ENCODE measurements around the gene MED27. TPM values are rescaled to one million over a fixed set of nuclear protein-coding genes. Genes with fewer than 3 reads are reported as not detected.

The MED27 gene
- total and polyA plus RNA-seq, 7 experiments from 2014 or later, result 11.5 to 44.2 (median 25.7) TPM

- Mint-ChIP-seq H3K9me3 (peaks cover 0 to 3% (median 0%) of the 10 kb centered on the region in 11 donors), H3K27me3 (no peaks in the 10 kb centered on the region), H3K4me1 (peaks cover 0 to 5% (median 0%) of the 10 kb centered on the region in 7 donors), H3K27ac (no peak overlapping the region), H3K4me3 (no peak overlapping the region), H3K36me3 (peaks cover 0 to 48% (median 29%) of the 10 kb centered on the region in 5 donors)
- no peaks in the 10 kb centered on the region for H3K4me1 ChIP-seq (ENCODE audit: control insufficient read depth in 2 of 2, insufficient read depth in 2 of 2, low read length in 2 of 2)
- no peak for DNase-seq
- ChIA-PET POLR2A (no interaction called here), CTCF (no interaction called here)
- intact Hi-C loops (cut with micrococcal nuclease), result no loop called here
- ATAC-seq, result no peak
- H3K36me3 ChIP-seq (ENCODE audit: control insufficient read depth in 2 of 3, insufficient read depth in 3 of 3, low read length in 3 of 3), result peaks cover 0 to 4% (median 0%) of the 10 kb centered on the region in 3 experiments
- H3K9me3 ChIP-seq (ENCODE audit: control insufficient read depth in 2 of 3, low read length in 3 of 3), result no peaks in the 10 kb centered on the region
- no peak overlapping the region for H3K4me3 ChIP-seq (ENCODE audit: low read length)
- no peaks in the 10 kb centered on the region for H3K27me3 ChIP-seq (ENCODE audit: control insufficient read depth in 2 of 2, insufficient read depth in 2 of 2, low read length in 2 of 2)
- no peak overlapping the region for H3K27ac ChIP-seq (ENCODE audit: low read depth, low read length)
Measured at GRCh38 chr9:131946180-131946579, 133.5 kb downstream of the MED27 start.

DNA sequence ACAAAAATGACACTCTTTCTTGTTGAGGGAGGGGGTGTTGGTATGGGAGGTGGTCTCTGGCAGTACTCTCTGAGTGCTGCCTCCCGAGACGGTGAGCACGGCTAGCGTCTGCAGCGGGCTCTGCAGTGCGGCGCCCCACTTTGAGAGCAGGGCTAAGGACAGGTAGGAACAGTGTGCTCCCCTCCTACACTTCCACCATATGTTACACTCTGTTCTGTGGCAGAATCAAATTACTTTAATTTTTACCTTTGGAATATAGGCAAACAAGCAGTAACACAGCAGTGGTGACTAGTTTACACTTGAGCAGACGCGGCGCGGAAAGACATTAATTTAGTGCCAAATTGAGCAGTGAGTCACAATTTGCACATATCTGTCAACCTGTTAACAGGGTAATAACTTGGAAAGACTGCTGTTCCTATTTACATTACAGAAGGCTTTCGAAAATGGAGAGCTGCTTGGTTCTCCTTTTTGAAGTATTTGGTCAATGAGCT is 136.3 kb downstream of the MED27 start:
- Histone ChIP-seq H3K4me1 (ENCODE audit: control insufficient read depth in 2 of 2, insufficient read depth in 2 of 2, low read length in 2 of 2) (no peaks in the 10 kb centered on the region), H3K9me3 (ENCODE audit: control insufficient read depth in 2 of 3, low read length in 3 of 3) (no peaks in the 10 kb centered on the region), H3K27me3 (ENCODE audit: control insufficient read depth in 2 of 2, insufficient read depth in 2 of 2, low read length in 2 of 2) (no peaks in the 10 kb centered on the region), H3K36me3 (ENCODE audit: control insufficient read depth in 2 of 3, insufficient read depth in 3 of 3, low read length in 3 of 3) (peaks cover 0 to 9% (median 0%) of the 10 kb centered on the region in 3 experiments), H3K4me3 (ENCODE audit: low read length) (no peak overlapping the region), H3K27ac (ENCODE audit: low read depth, low read length) (no peak overlapping the region)
- Mint-ChIP-seq H3K36me3 (peaks cover 0 to 45% (median 35%) of the 10 kb centered on the region in 5 donors), H3K27ac (peak overlapping the region in 1 of 9 donors; percentile 51), H3K4me3 (no peak overlapping the region), H3K9me3 (peaks cover 0 to 3% (median 0%) of the 10 kb centered on the region in 11 donors), H3K4me1 (peaks cover 0 to 1% (median 0%) of the 10 kb centered on the region in 7 donors), H3K27me3 (no peaks in the 10 kb centered on the region)
- CTCF ChIA-PET, result interaction anchor here (0.6 kb wide), 1 partner anchor 185 kb away, joined by 3 read pairs; no protein-coding TSS in a partner anchor
- POLR2A ChIA-PET, result no interaction called here
- intact Hi-C loops (cut with micrococcal nuclease), result no loop called here
- ATAC-seq (no peak), DNase-seq (no peak)

DNA sequence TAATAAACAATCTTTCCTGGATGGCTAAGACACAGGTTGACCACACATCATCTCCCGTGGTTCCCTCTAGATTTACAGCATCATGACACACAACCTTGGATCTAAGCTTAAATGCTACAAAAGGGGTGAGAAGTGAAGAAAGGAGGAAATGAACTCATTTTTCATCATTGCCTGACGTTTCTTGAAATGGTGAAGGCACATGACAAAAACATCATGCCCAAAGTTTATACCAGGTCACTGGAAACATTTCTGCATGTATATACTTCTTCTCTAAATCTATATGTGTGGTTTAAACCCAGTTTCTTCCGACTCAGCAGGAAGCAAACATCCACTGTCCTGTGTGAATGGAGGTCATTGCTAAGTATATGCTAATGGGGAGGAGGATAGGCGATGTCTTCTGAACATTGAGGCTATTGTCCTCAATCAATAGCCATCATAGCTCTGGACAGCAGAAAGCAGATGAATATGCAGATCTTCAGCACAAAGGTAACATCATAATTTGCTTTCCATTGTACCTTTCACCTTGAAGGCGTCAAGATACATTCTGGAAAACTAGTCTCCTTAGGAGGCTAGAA is 137.4 kb downstream of the MED27 start:
- intact Hi-C loops (cut with micrococcal nuclease), result no loop called here
- peaks cover 0 to 3% (median 0%) of the 10 kb centered on the region in 11 donors for H3K9me3 Mint-ChIP-seq
- H3K9me3 ChIP-seq (ENCODE audit: control insufficient read depth in 2 of 3, low read length in 3 of 3), result no peaks in the 10 kb centered on the region
- peaks cover 0 to 50% (median 41%) of the 10 kb centered on the region in 5 donors for H3K36me3 Mint-ChIP-seq
- H3K4me3 Mint-ChIP-seq, result no peak overlapping the region
- no peak overlapping the region for H3K27ac ChIP-seq (ENCODE audit: low read depth, low read length)
- no peak for ATAC-seq
- H3K27me3 ChIP-seq (ENCODE audit: control insufficient read depth in 2 of 2, insufficient read depth in 2 of 2, low read length in 2 of 2), result no peaks in the 10 kb centered on the region
- no peak overlapping the region for H3K27ac Mint-ChIP-seq
- no peak for DNase-seq
- no peaks in the 10 kb centered on the region for H3K4me1 Mint-ChIP-seq
- CTCF ChIA-PET, result no interaction called here
- H3K27me3 Mint-ChIP-seq, result no peaks in the 10 kb centered on the region
- POLR2A ChIA-PET, result no interaction called here
- H3K36me3 ChIP-seq (ENCODE audit: control insufficient read depth in 2 of 3, insufficient read depth in 3 of 3, low read length in 3 of 3), result peaks cover 0 to 11% (median 0%) of the 10 kb centered on the region in 3 experiments
- H3K4me1 ChIP-seq (ENCODE audit: control insufficient read depth in 2 of 2, insufficient read depth in 2 of 2, low read length in 2 of 2), result no peaks in the 10 kb centered on the region
- H3K4me3 ChIP-seq (ENCODE audit: low read length), result no peak overlapping the region

DNA sequence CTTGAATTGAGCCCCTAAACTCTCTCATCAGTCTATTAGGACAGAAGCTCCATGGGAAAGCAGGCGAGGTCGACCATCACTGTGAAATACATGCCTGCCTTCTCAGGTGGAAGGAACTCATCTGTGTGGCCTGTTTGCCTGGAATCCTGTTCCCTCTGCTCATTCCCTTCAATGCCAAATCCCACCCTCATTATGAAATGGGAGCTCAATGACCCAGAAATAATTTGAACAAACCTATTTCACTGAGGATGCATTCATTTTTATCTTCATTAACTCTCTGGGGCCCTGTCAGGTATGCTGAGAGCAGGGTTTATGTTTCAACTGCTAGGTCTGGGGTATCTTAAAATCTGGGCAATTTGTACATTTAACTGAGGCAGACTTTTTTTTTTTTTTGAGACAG is 142.2 kb downstream of the MED27 start:
- no peaks in the 10 kb centered on the region for H3K27me3 ChIP-seq (ENCODE audit: control insufficient read depth in 2 of 2, insufficient read depth in 2 of 2, low read length in 2 of 2)
- H3K4me3 Mint-ChIP-seq, result no peak overlapping the region
- peaks cover 0 to 18% (median 0%) of the 10 kb centered on the region in 3 experiments for H3K36me3 ChIP-seq (ENCODE audit: control insufficient read depth in 2 of 3, insufficient read depth in 3 of 3, low read length in 3 of 3)
- ChIA-PET CTCF (no interaction called here), POLR2A (no interaction called here)
- ATAC-seq (no peak), DNase-seq (no peak)
- peaks cover 0 to 8% (median 2%) of the 10 kb centered on the region in 11 donors for H3K9me3 Mint-ChIP-seq
- peaks cover 3 to 65% (median 62%) of the 10 kb centered on the region in 5 donors for H3K36me3 Mint-ChIP-seq
- H3K4me1 ChIP-seq (ENCODE audit: control insufficient read depth in 2 of 2, insufficient read depth in 2 of 2, low read length in 2 of 2), result no peaks in the 10 kb centered on the region
- H3K4me1 Mint-ChIP-seq, result peaks cover 0 to 3% (median 0%) of the 10 kb centered on the region in 7 donors
- intact Hi-C loops (cut with micrococcal nuclease), result no loop called here
- no peaks in the 10 kb centered on the region for H3K27me3 Mint-ChIP-seq
- H3K4me3 ChIP-seq (ENCODE audit: low read length), result no peak overlapping the region
- H3K27ac Mint-ChIP-seq, result no peak overlapping the region
- H3K9me3 ChIP-seq (ENCODE audit: control insufficient read depth in 2 of 3, low read length in 3 of 3), result no peaks in the 10 kb centered on the region
- no peak overlapping the region for H3K27ac ChIP-seq (ENCODE audit: low read depth, low read length)

GRCh38 chr9:131936929-131937328 is 142.7 kb downstream of the MED27 start:
- H3K4me1 Mint-ChIP-seq, result peaks cover 0 to 4% (median 0%) of the 10 kb centered on the region in 7 donors
- H3K27me3 Mint-ChIP-seq, result no peaks in the 10 kb centered on the region
- Histone ChIP-seq H3K27me3 (ENCODE audit: control insufficient read depth in 2 of 2, insufficient read depth in 2 of 2, low read length in 2 of 2) (no peaks in the 10 kb centered on the region), H3K36me3 (ENCODE audit: control insufficient read depth in 2 of 3, insufficient read depth in 3 of 3, low read length in 3 of 3) (peaks cover 0 to 18% (median 0%) of the 10 kb centered on the region in 3 experiments), H3K27ac (ENCODE audit: low read depth, low read length) (no peak overlapping the region), H3K4me1 (ENCODE audit: control insufficient read depth in 2 of 2, insufficient read depth in 2 of 2, low read length in 2 of 2) (no peaks in the 10 kb centered on the region), H3K9me3 (ENCODE audit: control insufficient read depth in 2 of 3, low read length in 3 of 3) (no peaks in the 10 kb centered on the region), H3K4me3 (ENCODE audit: low read length) (no peak overlapping the region)
- H3K4me3 Mint-ChIP-seq, result no peak overlapping the region
- CTCF ChIA-PET, result no interaction called here
- H3K9me3 Mint-ChIP-seq, result peaks cover 0 to 8% (median 2%) of the 10 kb centered on the region in 11 donors
- POLR2A ChIA-PET, result no interaction called here
- DNase-seq, result no peak
- intact Hi-C loops (cut with micrococcal nuclease), result no loop called here
- peaks cover 3 to 66% (median 57%) of the 10 kb centered on the region in 5 donors for H3K36me3 Mint-ChIP-seq
- no peak for ATAC-seq
- H3K27ac Mint-ChIP-seq, result no peak overlapping the region

GRCh38 chr9:131934673-131935072 is 145.0 kb downstream of the MED27 start:
- no peak overlapping the region for H3K27ac ChIP-seq (ENCODE audit: low read depth, low read length)
- H3K4me1 Mint-ChIP-seq, result peaks cover 0 to 9% (median 4%) of the 10 kb centered on the region in 7 donors
- no peaks in the 10 kb centered on the region for H3K27me3 Mint-ChIP-seq
- ATAC-seq (no peak), DNase-seq (no peak)
- ChIA-PET CTCF (no interaction called here), POLR2A (no interaction called here)
- H3K27ac Mint-ChIP-seq, result no peak overlapping the region
- intact Hi-C loops (cut with micrococcal nuclease), result no loop called here
- H3K27me3 ChIP-seq (ENCODE audit: control insufficient read depth in 2 of 2, insufficient read depth in 2 of 2, low read length in 2 of 2), result no peaks in the 10 kb centered on the region
- peaks cover 0 to 21% (median 0%) of the 10 kb centered on the region in 3 experiments for H3K36me3 ChIP-seq (ENCODE audit: control insufficient read depth in 2 of 3, insufficient read depth in 3 of 3, low read length in 3 of 3)
- peaks cover 0 to 8% (median 2%) of the 10 kb centered on the region in 11 donors for H3K9me3 Mint-ChIP-seq
- peaks cover 3 to 77% (median 50%) of the 10 kb centered on the region in 5 donors for H3K36me3 Mint-ChIP-seq
- H3K4me1 ChIP-seq (ENCODE audit: control insufficient read depth in 2 of 2, insufficient read depth in 2 of 2, low read length in 2 of 2), result no peaks in the 10 kb centered on the region
- H3K4me3 ChIP-seq (ENCODE audit: low read length), result no peak overlapping the region
- no peaks in the 10 kb centered on the region for H3K9me3 ChIP-seq (ENCODE audit: control insufficient read depth in 2 of 3, low read length in 3 of 3)
- no peak overlapping the region for H3K4me3 Mint-ChIP-seq

- intact Hi-C loops (cut with micrococcal nuclease), result no loop called here
- Histone ChIP-seq H3K27me3 (ENCODE audit: control insufficient read depth in 2 of 2, insufficient read depth in 2 of 2, low read length in 2 of 2) (no peaks in the 10 kb centered on the region), H3K27ac (ENCODE audit: low read depth, low read length) (no peak overlapping the region), H3K9me3 (ENCODE audit: control insufficient read depth in 2 of 3, low read length in 3 of 3) (no peaks in the 10 kb centered on the region), H3K4me3 (ENCODE audit: low read length) (no peak overlapping the region), H3K4me1 (ENCODE audit: control insufficient read depth in 2 of 2, insufficient read depth in 2 of 2, low read length in 2 of 2) (no peaks in the 10 kb centered on the region), H3K36me3 (ENCODE audit: control insufficient read depth in 2 of 3, insufficient read depth in 3 of 3, low read length in 3 of 3) (peaks cover 0 to 5% (median 0%) of the 10 kb centered on the region in 3 experiments)
- Mint-ChIP-seq H3K36me3 (peaks cover 2 to 52% (median 11%) of the 10 kb centered on the region in 5 donors), H3K4me3 (no peak overlapping the region), H3K27ac (peak overlapping the region in 1 of 9 donors; percentile 6), H3K4me1 (peaks cover 0 to 8% (median 6%) of the 10 kb centered on the region in 7 donors), H3K9me3 (peaks cover 0 to 4% (median 0%) of the 10 kb centered on the region in 11 donors), H3K27me3 (no peaks in the 10 kb centered on the region)
- ChIA-PET POLR2A (no interaction called here), CTCF (no interaction called here)
- no peak for DNase-seq
- ATAC-seq, result no peak
Measured at GRCh38 chr9:131927091-131927490, 152.6 kb downstream of the MED27 start.

All from naive thymus-derived CD4-positive, alpha-beta T cell (primary cell).